Endothelial cell of umbilical vein (primary cell): ENCODE data around the gene GAPDH. TPM values are rescaled to one million over a fixed set of nuclear protein-coding genes. Genes with fewer than 3 reads are reported as not detected.
A peak's percentile ranks its signal among the peaks of the same experiment; 100 is the strongest.
"Not testable (repeated sequence)": the region's sequence is repeated elsewhere in the genome, so short reads cannot be mapped to it uniquely, and the experiment has no call there.

Experiments
- BruUV-seq: library from RNA; stranded (reverse); fragments of 400-500 nt; replicated peaks from 2 replicates; lab custom pipeline; 2021; lab: Mats Ljungman, UMichigan
- CTCF ChIA-PET: fragments of 300-600, 350-600 bp; sonication (Branson Sonifier 250); formaldehyde crosslinking; loops from one replicate; lab custom pipeline; 2021; ENCODE audit warnings: antibody characterized with exemption, inconsistent platforms; lab: Charles Lee
- POLR2A ChIA-PET: fragments of 300-600, 350-600 bp; sonication (Branson Sonifier 250); formaldehyde crosslinking; loops from one replicate; lab custom pipeline; 2021; ENCODE audit warnings: antibody characterized with exemption, inconsistent platforms; lab: Charles Lee
- DNase-seq: peaks from one replicate; pipeline ENCODE4 v3.0.0-alpha.2; 2011; ENCODE audit warnings: low read depth, low spot score
- FAIRE-seq: peaks from 2 replicates; lab custom pipeline; 2011; peaks lifted over from hg19 to GRCh38; lab: Jason Lieb, UNC
- H2AFZ ChIP-seq: 2 replicates; pipeline ENCODE4 v1.6.0; 2012; ENCODE audit warnings: low read depth, low read length, control low read depth, inconsistent platforms
- H3K27ac ChIP-seq: 2 replicates; pipeline ENCODE4 v1.5.1; 2011; ENCODE audit warnings: low read depth, mild to moderate bottlenecking, control low read depth, low read length, moderate library complexity; ENCODE audit not compliant: insufficient read depth
- H3K27me3 ChIP-seq, 2 experiments: 2 replicates each; pipeline versions ENCODE4 v1.6.0 to v1.6.1; 2011; ENCODE audit warnings: low read length in 2 of 2, mixed read lengths in 1 of 2; ENCODE audit not compliant: control insufficient read depth in 2 of 2, insufficient read depth in 2 of 2
- H3K36me3 ChIP-seq, 2 experiments: 2 replicates in 1 of 2; 3 replicates in 1 of 2; pipeline ENCODE4 v1.5.1; 2011; ENCODE audit warnings: low read length in 2 of 2, mild to moderate bottlenecking in 1 of 2, moderate library complexity in 1 of 2; ENCODE audit not compliant: control insufficient read depth in 2 of 2, insufficient read depth in 2 of 2; ENCODE audit errors: extremely low read depth in 1 of 2
- H3K4me1 ChIP-seq: 3 replicates; pipeline ENCODE4 v1.5.1; 2011; ENCODE audit warnings: mild to moderate bottlenecking, low read length; ENCODE audit not compliant: control insufficient read depth, insufficient read depth; ENCODE audit errors: extremely low read depth
- H3K4me2 ChIP-seq: 2 replicates; pipeline ENCODE4 v1.6.1; 2011; ENCODE audit warnings: low read length, control low read depth, mixed read lengths; ENCODE audit not compliant: insufficient read depth
- H3K4me3 ChIP-seq, 3 experiments: fragments of 200-600 bp in 1 of 3; sonication (generic), shearing (Covaris generic) in 1 of 3; replicated peaks in 1 of 3; 2 replicates each; pipeline ENCODE4 v1.5.1; 2011 to 2016; ENCODE audit warnings: control low read depth in 3 of 3, low read length in 3 of 3, mild to moderate bottlenecking in 2 of 3, inconsistent platforms in 1 of 3, low read depth in 1 of 3, moderate library complexity in 1 of 3; ENCODE audit not compliant: insufficient read depth in 1 of 3
- H3K79me2 ChIP-seq: 2 replicates; pipeline ENCODE4 v1.6.0; 2012; ENCODE audit warnings: low read length, inconsistent platforms; ENCODE audit not compliant: control insufficient read depth, insufficient read depth
- H3K9ac ChIP-seq: replicated peaks from 2 replicates; pipeline ENCODE3; 2011; ENCODE audit warnings: low read length, control low read depth; ENCODE audit not compliant: insufficient read depth; ENCODE audit errors: extremely low read depth
- H3K9me1 ChIP-seq: replicated peaks from 3 replicates; pipeline ENCODE4 v1.6.0; 2011; ENCODE audit warnings: mild to moderate bottlenecking, low read length; ENCODE audit not compliant: control insufficient read depth, insufficient read depth; ENCODE audit errors: extremely low read depth
- H3K9me3 ChIP-seq: replicated peaks from 2 replicates; pipeline ENCODE4 v1.5.1; 2012; ENCODE audit warnings: low read length, inconsistent platforms; ENCODE audit not compliant: control insufficient read depth, insufficient read depth
- H4K20me1 ChIP-seq: replicated peaks from 2 replicates; pipeline ENCODE3; 2011; ENCODE audit warnings: mild to moderate bottlenecking, low read length; ENCODE audit not compliant: control insufficient read depth, insufficient read depth; ENCODE audit errors: extremely low read depth
- POLR2AphosphoS5 ChIP-seq: IDR thresholded peaks from 2 replicates; pipeline ENCODE4 v1.6.1; 2012; ENCODE audit warnings: low read depth, mild to moderate bottlenecking, control low read depth, low read length, moderate library complexity; ENCODE audit not compliant: insufficient read depth
- dilution Hi-C: fragments of 300-500 bp; cut with MboI; formaldehyde crosslinking; loops from one replicate; pipeline ENCODE4 v1.15.0; 2019; ENCODE audit warnings: low sequenced_read_pairs; ENCODE audit not compliant: extremely low pct_ligation_motif_present
- intact Hi-C: fragments of 100-400 bp; cut with micrococcal nuclease; formaldehyde crosslinking; loops from one replicate; pipeline ENCODE4 v1.10.0; 2022
- polyA plus RNA-seq, 4 experiments: library from polyadenylated mRNA; depleted of rRNA in 3 of 4; stranded (reverse) in 3 of 4; unstranded in 1 of 4; fragments of >200 nt; gene quantifications; 2 replicates each; pipeline versions ENCODE4 v1.2.1 to v1.2.3, GENCODE V29; 2011 to 2012; ENCODE audit warnings: missing spikeins in 1 of 4
- total RNA-seq: library from RNA; stranded (reverse); gene quantifications from 2 replicates; pipeline ENCODE4 v1.2.3, GENCODE V29; 2021

GAPDH gene
- total and polyA plus RNA-seq, 2 donors (not counting 3 experiments of a cell fraction or from before 2014, with no cell fraction given), result 4,648 to 8,748 TPM

DNA sequence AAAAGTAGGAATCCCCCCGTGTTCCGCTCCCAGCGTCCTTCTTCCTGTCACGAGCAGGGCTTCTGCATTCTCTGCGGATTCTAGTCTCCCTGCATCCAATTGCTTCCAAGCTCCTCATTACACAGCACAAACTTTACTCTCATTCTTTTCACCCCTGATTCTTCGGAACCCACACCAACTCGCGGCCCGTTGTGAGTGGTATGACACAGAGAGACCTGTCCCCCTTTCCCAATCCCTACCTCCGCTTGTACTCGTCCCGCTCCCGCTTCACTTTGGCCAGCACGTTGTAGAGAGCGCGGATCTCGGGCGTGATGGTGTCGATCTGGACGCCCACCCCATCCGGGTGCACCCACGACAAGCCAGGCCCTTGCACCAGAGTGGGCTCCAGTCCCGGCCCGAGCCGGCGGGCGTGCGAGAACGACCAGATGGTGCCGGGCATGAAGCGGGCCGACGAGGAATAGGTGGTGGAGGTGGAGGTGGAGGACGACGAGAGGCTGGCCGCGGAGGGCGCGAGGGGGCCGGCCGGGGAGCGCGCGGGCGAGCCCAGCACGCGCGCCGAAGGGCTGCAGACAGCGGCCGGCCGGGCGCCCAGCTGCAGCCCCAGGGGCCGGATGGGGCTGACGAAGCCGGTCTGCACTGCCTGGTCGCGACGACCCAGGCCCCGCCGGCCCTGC, 20.8 kb downstream of the GAPDH start:
- POLR2A ChIA-PET, result no interaction called here
- BruUV-seq, result no TSS peak
- Histone ChIP-seq H3K4me2 (peak overlapping the region; percentile 92), H3K4me3 (peak overlapping the region; percentile 67 to 86 (median 67)), H3K9me1 (no peaks in the 10 kb centered on the region), H3K27ac (peak overlapping the region; percentile 15), H2AFZ (peak overlapping the region; percentile 67), H3K36me3 (peaks cover 12 to 21% of the 10 kb centered on the region in 2 experiments), H3K27me3 (no peaks in the 10 kb centered on the region), H3K79me2 (peaks cover 49% of the 10 kb centered on the region), H4K20me1 (no peaks in the 10 kb centered on the region), H3K9me3 (no peaks in the 10 kb centered on the region), H3K9ac (peak overlapping the region; percentile 58), H3K4me1 (peaks cover 40% of the 10 kb centered on the region)
- intact Hi-C loops, result loop anchor here (2.0 kb wide), 1 partner anchor 20 kb away; the partner anchor contains the start of gene GAPDH
- FAIRE-seq (peak; percentile 12), DNase-seq (no peak)
- CTCF ChIA-PET, result interaction anchor here (1.0 to 10.3 kb wide), 7 partner anchors 9 to 132 kb away, joined by 3 to 145 read pairs (median 5); partner anchors contain the start of genes GAPDH and NOP2
- dilution Hi-C loops, result no loop called here
- TF ChIP-seq POLR2AphosphoS5, result no peak

DNA sequence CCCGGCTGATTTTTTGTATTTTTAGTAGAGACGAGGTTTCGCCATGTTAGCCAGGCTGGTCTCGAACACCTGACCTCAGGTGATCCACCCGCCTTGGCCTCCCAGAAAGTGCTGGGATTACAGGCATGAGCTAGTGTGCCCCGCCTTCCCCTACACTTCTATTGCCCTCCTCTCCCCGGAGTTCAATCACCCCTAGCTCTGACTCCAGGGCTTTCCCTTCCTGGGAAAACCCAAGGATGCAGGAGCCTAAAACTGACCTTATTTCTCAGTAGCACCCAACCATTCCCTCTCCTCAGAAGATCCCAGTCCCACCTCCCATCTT, 22.1 kb downstream of the GAPDH start:
- H4K20me1 ChIP-seq, H3K9ac ChIP-seq, BruUV-seq, DNase-seq, H2AFZ ChIP-seq, H3K4me3 ChIP-seq, H3K4me2 ChIP-seq, H3K9me3 ChIP-seq, H3K9me1 ChIP-seq, H3K27me3 ChIP-seq, dilution Hi-C loops, FAIRE-seq, H3K27ac ChIP-seq: not testable (repeated sequence)
- intact Hi-C loops, result loop anchor here (1.0 kb wide), 1 partner anchor 11 kb away; no protein-coding TSS in a partner anchor
- POLR2A ChIA-PET, result interaction anchor here (0.7 kb wide), 1 partner anchor 167 kb away, joined by 4 read pairs; no protein-coding TSS in a partner anchor
- H3K36me3 ChIP-seq, result peaks cover 17 to 30% of the 10 kb centered on the region in 2 experiments
- peaks cover 38% of the 10 kb centered on the region for H3K79me2 ChIP-seq
- peaks cover 37% of the 10 kb centered on the region for H3K4me1 ChIP-seq
- CTCF ChIA-PET, result interaction anchor here (2.1 kb wide), 1 partner anchor 21 kb away, joined by 5 read pairs; no protein-coding TSS in a partner anchor
